ENCODE measurements around the gene TGFA.

TGFA gene

GRCh38 chr2:70412294-70413070 is 141.1 kb downstream of the TGFA start:
- DNase-seq = no peak

GRCh38 chr2:70411483-70412125 is 142.0 kb downstream of the TGFA start:
- DNase-seq = no peak

GRCh38 chr2:70403267-70404053 is 150.2 kb downstream of the TGFA start:
- DNase-seq = no peak

- DNase-seq = no peak
Measured at GRCh38 chr2:70400539-70400938, 153.1 kb downstream of the TGFA start.

GRCh38 chr2:70399046-70399445 is 154.6 kb downstream of the TGFA start:
- DNase-seq = no peak
